GM21423 (cell line): ENCODE measurements around the gene GRAMD1A.
"Not testable (repeated sequence)": the region's sequence is repeated elsewhere in the genome, so short reads cannot be mapped to it uniquely, and the experiment has no call there.

Source experiments
- ATAC-seq: cut with Tn5 transposase; IDR thresholded peaks from one replicate; pipeline ENCODE4 v1.9.1; 2021; ENCODE audit warnings: mild to moderate bottlenecking, moderate library complexity; ENCODE audit not compliant: unreplicated experiment

The GRAMD1A gene

DNA sequence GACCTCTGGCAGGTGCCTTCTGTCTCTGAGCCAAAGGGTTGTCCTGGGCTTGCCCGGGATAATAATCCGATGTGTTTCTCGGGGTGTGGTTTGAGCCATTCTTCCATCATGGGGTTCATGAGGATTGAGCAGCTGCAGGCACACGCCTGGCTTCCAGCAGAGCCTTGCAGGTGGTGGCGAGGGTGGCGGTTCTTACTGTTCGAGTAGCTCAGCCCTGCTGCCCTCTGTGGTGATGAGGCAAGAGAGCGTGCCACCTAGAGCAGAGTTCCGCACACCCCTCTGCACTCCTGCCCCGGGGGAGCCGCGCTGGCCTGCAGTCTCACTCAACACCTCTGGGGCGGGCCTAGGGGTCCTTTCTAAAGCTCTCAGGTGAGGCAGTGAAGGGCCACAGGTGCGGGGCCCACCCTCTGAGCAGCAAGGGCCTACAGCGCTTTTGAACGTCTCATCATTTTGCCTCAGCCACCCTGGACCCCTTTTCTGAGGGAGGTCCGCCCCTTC, 33.9 kb downstream of the GRAMD1A start:
- no peak for ATAC-seq

DNA sequence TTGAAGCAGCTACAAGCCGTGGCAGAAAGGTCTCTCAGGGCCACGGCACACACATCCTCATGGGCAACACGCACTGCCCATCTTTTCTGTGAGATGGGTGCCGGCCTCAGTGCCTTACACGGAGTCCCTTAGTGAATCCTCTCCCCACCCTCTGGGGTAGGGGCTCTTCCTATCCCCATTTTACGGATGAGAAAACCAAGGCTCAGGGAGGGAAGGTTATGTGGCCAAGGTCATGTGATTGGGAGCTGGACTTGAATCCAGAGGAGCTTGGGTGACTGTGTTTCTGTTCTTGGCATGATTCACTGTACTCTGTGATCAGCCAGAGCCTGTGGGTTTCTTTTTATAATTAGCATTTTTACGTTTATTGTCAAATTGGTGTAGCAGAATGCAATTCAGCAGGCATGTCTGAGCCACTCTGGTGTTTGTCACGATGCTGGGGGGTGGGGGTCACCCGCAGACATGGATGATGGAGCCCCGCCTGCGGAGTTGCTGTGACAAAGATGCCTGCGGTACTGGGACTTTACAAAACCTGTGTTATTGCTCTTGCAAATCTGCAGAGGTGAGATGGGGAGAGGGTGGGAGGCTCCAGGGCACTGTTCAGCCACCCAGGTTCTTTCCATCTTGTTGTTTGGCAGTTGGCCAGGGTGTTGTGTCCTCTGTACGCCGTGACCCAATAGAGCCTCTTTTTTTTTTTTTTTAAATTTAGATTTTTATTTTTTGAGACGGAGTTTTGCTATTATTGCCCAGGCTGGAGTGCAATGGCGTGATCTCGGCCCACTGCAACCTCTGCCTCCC, 34.7 kb downstream of the GRAMD1A start:
- no peak for ATAC-seq

DNA sequence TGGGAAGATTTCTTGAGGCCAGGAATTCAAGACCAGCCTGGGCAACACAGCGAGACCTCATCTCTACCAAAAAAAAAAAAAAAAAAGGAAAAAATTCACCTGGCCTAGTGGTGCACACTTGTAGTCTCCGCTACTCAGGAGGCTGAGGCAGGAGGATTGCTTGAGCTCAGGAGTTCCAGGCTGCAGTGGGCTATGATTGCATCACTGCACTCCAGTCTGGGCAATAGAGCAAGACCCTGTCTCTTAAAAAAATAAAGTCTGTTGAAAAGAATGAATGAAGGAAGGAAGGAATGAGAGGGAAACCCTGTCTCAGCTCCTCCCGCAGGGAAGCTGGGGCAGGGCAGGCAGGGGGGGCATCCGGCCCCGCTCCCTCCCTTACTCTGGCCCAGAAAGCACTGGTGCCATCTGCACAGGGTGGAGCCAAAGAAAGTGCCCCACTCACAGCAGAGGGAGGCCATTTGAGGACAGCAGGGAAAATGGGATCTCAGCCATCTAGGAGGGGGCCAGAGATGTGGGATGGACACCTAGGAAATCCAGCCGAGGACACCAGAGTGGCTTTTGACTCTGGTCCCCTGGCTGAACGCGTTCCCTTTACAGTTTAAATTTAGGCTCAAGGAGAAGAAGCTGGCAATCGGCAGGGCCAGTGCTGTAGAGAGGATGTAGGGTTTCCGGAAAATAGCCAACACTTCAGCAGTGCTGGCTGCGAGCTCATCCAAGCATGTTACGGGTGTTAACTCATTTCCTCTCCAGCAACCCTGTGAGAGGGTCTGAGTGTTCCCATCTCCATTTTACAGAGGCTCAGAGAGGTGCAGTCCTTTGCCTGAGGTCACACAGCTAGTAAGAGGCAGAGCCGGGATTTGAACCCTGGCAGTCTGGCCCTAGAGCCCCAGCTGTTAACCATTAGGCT, 37.8 kb downstream of the GRAMD1A start:
- ATAC-seq, result peak; percentile 52

DNA sequence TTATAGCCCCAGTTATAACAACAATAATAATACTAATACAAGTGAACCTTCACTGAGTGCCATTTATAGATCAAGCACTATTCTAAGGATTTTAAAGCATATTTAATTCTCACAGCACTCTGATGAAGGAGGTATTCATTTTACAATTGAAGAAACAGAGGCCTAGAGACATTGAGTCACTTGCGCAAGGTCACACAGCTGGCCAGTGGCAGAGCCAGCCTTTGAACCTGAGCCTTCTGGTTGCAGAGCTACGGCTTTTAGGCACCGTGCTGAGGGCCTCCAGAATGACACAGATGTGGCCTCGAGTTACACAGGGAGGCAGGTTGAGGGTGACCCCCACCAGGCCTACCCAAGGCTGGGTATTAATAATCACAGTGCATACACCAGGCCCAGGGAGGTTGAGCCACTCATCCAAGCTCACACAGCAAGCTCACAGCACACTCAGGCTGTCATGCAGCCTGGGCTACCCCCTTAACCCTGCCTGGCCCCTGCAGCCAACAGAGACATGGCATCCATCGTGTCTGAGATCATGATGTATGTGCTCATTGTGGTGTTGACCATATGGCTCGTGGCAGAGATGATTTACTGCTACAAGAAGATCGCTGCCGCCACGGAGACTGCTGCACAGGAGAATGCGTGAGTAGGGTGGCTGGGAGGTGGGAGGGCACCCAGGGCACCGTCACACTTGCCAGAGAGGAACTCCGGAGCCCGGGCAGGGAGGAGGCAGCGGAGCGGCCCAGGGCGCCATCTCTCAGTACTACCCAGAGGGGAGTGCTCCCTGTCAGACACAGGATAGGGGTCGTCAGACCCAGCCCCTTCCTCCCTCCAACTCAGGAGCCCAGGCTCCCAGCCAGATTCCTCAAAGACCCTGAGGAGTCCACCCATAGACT, 38.7 kb downstream of the GRAMD1A start:
- ATAC-seq, result no peak

DNA sequence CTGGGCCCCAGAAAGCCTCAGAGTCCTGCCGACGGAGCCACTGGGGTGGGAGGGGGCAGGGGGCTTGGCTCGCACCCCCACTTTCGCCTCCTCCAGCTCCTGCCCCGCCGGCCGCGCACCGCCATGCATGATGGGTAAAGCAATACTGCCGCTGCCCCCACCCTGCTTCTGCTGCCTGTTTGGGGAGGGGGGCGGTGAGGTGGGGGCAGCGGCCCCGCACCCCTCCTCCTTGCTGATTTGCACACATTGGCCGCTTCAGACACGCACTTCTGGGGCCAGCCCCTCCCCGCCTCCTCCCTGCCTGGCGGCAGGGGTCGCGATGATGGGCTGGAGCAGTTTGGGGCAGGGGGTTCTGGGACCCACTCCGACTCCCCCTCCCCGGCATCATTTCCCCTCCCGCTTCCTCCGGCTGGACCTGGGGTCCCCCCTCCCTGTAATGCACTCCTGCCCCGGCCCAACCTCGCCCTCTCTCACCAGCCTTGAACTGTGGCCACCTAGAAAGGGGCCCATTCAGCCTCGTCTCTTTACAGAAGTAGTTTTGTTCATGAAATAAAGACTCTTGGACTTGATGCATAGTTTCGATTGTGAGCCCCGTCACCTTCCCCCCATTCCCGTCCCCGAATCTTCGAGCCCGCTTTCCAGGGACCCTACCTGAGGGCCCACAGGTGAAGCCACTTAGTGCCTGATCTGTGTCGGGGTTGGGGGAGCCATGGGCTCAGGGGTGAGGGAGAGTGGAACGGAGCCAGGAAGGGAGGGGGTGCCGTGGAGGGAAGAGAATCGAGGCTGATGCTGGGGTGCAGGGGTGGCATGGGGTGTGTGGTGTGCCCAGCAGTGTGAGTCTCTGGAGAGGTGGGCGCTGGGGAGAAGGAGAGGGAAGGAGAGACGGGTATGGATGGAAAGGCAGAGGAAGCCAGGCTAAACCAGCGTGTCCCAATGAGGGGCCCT, 40.0 kb downstream of the GRAMD1A start:
- ATAC-seq, result no peak

DNA sequence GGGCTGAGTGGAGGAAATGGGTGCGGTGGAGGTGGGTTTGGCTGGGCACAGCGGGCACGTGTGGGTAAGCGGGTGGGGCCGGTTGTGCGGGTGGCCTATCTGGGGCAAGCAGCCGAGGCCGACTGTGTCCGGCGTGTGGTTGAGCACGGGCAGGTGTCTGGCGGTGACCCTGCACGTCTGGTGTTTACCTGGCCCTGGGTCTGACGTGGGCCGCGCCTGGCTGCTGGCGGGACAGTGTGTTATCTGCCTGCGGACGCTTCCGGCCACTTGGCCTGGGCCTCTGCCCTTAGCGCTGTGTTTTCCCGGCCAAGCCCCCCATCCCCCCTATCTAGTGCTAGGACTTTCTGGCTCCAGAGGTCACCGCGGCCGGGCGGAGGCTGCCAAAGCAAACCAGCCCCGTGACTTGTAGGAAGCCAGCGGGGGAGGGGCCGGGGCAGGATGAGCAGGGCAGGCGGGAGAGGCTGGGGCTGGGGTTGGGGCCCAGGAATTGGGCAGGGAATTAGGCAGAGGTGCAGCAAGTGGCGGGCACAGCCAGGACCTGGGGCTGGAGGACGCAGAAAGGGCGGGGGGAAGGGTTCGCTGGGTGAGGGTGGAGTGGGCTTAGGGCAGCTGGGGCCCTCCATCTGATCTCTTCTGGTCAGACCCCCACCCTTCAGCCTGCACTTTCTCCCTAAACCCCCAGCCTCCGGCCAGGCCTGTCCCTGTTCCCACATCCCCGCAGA, 40.9 kb downstream of the GRAMD1A start:
- no peak for ATAC-seq

DNA sequence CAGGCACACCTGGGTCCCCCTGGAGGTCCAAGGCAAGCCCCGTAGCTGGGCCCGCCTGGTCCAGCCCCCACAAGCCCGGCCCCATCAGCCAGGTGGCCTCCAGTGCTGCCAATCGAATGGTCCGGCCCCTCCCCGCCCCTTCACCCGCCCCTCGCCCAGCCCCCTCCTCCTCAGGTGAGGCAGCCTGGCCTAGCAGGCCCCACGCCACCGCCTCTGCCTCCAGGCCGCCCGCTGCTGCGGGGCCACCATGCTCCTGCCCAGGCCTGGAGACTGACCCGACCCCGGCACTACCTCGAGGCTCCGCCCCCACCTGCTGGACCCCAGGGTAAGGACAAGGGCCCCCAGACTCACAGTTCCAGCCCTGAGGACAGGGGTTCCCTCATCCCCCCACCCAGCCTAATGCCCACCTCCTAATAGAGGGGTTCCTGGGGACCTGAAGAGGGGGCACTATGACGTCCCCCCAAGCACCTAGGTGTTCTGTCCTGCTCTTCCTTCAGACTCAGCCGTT, 41.5 kb downstream of the GRAMD1A start, which contains the start of gene HPN:
HPN (plus strand) TSS at position 174 of the 508 bp plus-strand sequence. CDS start 786 bp downstream, outside the sequence.
- ATAC-seq, result no peak

DNA sequence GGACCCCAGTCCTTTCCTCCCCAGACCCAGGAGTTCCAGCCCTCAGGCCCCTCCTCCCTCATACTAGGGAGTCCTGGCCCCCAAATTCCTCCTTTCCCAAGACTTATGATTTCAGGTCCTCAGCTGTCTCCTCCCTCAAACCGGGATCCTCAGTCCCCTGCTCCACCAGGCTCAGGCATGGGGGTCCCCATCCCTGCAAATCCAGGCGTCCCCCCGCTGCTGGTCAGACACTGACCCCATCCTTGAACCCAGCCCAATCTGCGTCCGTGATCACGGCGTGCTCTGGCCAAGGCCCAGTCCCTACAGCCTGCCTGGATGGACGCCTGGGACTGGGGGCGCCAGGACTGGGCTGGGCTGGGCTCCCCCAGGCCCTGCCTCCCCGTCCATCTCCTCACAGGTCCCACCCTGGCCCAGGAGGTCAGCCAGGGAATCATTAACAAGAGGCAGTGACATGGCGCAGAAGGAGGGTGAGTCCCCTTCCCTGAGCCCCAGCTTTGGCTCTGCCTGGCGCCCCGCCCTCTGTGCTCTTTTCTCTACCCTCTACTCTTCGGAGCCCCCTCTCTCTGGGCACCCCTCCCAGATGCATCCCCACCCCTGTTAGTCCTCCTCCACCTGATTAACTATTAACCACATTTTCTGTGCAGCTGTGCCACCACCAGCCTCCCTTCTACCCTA, 42.1 kb downstream of the GRAMD1A start:
- no peak for ATAC-seq

DNA sequence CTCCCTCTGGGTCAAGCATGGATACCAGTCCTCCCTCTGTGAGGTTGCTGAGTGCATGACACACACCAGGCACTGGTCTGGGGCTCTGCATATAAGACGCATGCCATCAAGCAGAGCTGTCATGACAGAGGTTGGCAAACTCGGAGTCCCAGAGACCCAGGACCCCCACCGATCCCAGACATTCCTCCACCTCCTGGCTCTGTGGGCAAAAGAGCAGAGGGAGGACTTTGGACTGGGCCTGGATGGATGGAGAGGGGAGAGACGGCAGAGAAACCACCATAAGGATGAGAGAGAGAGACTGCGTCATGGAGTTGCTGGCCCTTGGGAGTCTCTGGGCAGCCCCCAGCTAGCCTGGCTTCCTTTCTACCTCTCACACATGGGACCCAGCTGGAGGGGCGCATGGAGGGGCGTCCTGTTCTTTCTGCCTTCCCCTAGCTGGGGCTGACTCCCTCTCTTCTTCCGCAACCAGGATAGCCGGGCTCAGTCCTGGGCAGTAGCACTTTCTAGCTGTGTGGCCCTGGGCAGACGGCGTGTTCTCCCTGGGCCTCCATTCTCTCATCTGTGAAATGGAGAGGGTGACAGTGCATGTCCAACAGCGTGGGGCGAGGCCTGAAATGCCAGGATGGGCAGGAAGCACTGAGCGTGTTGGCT, 43.0 kb downstream of the GRAMD1A start:
- ATAC-seq, result no peak

DNA sequence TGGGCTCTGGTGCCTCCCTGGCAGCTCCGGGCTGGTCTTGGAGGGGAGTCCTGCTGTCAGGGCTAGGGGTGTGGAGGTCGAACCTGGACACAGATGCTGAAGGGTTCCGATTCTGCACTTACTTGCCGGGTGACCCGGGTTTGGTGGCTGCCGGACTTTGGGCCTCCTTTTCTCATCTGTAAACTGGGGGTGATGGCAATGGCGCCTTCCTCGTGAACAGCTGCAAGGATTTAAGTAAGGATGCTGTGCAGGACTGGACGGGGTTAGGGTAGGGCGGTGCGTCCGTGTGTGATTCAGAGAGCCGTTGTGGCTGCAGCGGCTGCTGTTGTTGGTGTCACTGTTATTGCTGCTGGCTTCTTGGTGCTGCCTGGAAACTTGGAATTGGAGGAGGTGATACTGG, 43.8 kb downstream of the GRAMD1A start:
- ATAC-seq, result no peak

DNA sequence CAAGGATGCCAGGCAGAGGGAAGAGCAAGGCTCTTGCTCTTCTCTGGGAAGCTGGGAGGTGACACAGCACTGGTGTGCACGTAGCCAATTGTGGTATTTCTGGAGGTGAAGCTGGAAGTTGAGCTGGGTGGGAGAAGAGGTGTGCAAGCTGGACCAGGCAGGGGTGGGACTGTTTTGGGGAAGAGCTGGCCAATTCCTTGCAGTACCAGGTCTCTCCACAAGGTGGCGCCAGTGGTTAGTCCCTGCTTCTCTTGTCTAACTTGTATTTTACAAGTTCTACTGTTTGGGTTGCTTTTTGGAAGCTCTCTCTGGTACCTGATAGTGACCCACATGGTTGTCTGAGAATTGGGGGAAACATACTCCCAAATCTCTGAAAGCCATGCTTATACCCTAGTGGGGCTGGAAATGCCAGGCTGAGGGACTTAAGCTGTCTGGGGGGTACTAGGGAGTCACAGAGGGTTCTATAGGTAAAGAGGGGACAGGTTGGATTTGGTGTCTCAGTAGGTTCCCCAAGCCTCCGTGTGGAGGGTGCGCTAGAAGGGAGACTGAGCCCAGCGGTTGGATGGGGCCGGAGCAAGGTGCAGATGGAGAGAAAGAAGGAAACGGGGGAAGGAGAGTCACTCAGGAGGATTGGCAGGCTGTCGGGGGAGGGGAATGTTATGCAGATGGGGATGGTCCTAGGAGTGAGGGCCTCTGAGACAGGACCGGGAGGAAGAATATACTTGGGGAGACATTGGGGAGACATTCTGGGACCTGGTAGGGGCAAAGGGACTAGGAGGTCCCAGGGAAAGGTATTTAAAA, 44.4 kb downstream of the GRAMD1A start:
- no peak for ATAC-seq

DNA sequence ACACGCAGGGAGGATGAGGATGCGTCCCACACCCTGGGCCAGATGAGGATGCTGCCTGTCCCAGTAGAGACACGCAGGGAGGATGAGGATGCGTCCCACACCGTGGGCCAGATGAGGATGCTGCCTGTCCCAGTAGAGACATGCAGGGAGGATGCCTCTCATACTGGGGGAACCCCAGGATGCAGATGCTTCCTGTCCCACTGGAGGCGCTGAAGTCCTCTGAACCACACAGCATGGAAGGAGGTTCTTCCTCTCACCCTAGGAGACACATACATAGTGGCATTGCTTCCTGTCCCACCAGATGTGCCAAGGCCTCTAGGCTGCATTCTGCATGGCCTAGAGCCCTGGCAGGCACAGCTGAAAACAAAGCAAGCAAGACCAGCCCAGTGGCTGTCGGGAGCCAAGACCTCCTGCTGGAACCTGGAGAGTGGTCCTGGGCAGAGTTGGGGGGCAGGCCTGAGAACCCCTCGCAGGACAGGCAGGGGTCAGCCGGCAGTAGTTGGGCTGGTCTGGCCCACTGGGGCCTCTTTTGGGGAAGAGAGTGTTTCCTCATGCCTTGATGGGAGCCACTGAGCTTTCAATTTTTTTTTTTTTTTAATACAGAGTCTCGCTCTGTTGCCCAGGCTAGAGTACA, 45.7 kb downstream of the GRAMD1A start:
- peak; percentile 73 for ATAC-seq

DNA sequence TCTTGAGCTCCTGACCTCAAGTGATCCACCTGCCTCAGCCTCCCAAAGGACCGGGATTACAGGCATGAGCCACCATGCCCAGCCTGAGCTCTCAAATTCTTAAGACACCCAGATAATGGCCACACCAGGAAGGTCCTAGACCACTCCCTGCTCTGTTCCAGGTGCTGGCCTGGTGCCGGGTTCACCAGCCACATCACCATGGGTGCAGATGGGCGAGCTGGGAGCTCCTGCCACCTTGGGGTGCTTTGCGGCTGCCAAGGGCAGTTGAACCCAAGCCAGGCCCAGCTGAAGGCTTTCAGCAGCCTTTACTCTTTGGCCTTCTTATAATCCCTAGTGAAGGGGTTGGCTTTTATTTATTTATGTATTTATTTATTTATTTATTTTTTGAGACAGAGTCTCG, 46.3 kb downstream of the GRAMD1A start:
- no peak for ATAC-seq

DNA sequence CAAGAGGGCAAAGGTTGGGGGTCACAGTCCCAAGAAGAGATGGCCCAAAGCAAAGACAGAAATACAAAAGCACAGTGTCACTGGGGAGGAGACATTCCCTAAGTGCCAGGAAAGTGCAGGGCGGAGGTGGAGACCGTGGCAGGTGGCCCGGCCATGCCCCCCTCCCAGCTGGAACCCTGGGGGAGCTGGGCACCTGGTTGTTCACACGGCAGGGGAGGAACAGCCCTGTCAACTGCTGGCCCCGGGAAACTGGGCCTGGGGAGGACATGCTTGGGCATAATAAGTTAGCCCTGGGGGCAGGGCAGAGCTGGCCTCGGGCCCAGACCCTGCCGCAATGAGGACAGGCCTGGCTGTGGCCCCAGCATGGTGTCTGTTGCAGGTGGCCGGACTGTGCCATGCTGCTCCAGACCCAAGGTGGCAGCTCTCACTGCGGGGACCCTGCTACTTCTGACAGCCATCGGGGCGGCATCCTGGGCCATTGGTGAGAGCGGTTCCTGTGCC, 48.8 kb downstream of the GRAMD1A start:
- no peak for ATAC-seq

DNA sequence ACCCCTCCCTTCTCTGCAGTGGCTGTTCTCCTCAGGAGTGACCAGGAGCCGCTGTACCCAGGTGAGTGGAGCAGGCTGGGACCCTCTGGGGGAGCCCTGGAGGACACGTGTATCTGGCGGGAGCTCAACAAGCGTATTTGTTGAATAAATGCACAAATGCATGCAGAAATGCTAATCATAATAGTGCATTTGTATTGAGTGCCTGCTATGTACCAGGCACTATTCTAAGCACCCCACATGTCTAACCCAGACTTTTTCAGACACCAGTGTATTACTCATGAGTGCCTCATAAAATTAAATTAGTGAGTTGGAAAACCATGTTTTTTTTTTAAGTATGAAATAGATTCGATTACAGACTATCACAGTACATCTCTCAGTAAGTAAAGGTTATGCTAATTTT, 49.3 kb downstream of the GRAMD1A start:
- ATAC-seq, result no peak

DNA sequence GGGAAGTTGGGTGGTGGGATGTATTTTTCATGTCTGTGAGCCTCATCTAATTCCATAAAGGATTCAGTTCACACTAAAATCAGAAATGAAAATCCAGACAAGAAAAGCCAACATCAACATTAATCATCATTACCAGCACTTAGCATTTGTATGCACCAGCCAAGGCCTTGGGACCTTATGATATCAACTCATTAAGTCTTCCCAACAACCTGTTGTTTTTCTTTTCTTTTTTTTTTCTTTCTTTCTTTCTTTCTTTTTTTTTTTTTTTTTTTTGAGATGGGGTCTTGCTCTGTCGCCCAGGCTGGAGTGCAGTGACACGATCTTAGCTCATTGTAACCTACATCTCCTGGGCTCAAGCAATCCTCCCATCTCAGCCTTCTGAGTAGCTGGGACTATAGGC, 50.5 kb downstream of the GRAMD1A start:
- ATAC-seq, result not testable (repeated sequence)
